Spleen (tissue), 11 donors: ENCODE results near the gene PLCB3. TPM values are rescaled to one million over a fixed set of nuclear protein-coding genes. Genes with fewer than 3 reads are reported as not detected.

ENCODE experiments used
- DNase-seq: peaks from one replicate; pipeline ENCODE4 v3.0.0-alpha.2; 2020
- H3K27ac ChIP-seq, 8 donors: fragments of 200-600 bp; sonication (generic) in 7 of 8; 1 replicate in 4 of 8; 2 replicates in 4 of 8; pipeline versions ENCODE4 v1.5.0 to v1.8.0; 2016 to 2021; ENCODE audit warnings: inconsistent platforms in 4 of 8, mild to moderate bottlenecking in 4 of 8, moderate library complexity in 1 of 8
- H3K27me3 ChIP-seq, 7 donors: fragments of 200-600 bp; sonication (generic) in 6 of 7; replicated peaks in 1 of 7; 1 replicate in 4 of 7; 2 replicates in 3 of 7; pipeline versions ENCODE4 v1.5.0 to v1.8.0; 2016 to 2021; ENCODE audit warnings: inconsistent platforms in 3 of 7, mild to moderate bottlenecking in 1 of 7
- H3K36me3 ChIP-seq, 6 donors: fragments of 200-600 bp; sonication (generic) in 5 of 6; 1 replicate in 4 of 6; 2 replicates in 2 of 6; pipeline versions ENCODE4 v1.5.0 to v1.8.0; 2016 to 2021; ENCODE audit warnings: inconsistent platforms in 2 of 6
- H3K4me1 ChIP-seq, 6 donors: fragments of 200-600 bp; sonication (generic) in 5 of 6; 1 replicate in 3 of 6; 2 replicates in 3 of 6; pipeline versions ENCODE4 v1.5.0 to v1.8.0; 2016 to 2021; ENCODE audit warnings: inconsistent platforms in 3 of 6
- H3K4me3 ChIP-seq, 8 donors: fragments of 200-600 bp; sonication (generic) in 7 of 8; 1 replicate in 4 of 8; 2 replicates in 4 of 8; pipeline versions ENCODE4 v1.5.0 to v1.8.0; 2016 to 2021; ENCODE audit warnings: inconsistent platforms in 4 of 8, mild to moderate bottlenecking in 4 of 8, moderate library complexity in 2 of 8
- H3K9me3 ChIP-seq, 8 donors: fragments of 200-600 bp; sonication (generic) in 7 of 8; 1 replicate in 4 of 8; 2 replicates in 4 of 8; pipeline versions ENCODE4 v1.5.0 to v1.8.0; 2016 to 2021; ENCODE audit warnings: inconsistent platforms in 4 of 8
- CTCF ChIP-seq, 11 experiments: fragments of 200-600 bp in 7 of 11; fragments of 450-650 bp in 4 of 11; sonication (generic) in 4 of 11; IDR thresholded peaks in 8 of 11; conservative IDR thresholded peaks in 3 of 11; 1 replicate in 7 of 11; 2 replicates in 4 of 11; pipeline versions ENCODE4 v1.4.0 to v1.8.0; 2016 to 2021; ENCODE audit warnings: antibody characterized with exemption in 11 of 11, inconsistent platforms in 4 of 11, mild to moderate bottlenecking in 1 of 11
- POLR2A ChIP-seq, 3 donors: fragments of 450-650 bp; IDR thresholded peaks; one replicate each; pipeline ENCODE4 v1.5.1; 2017; ENCODE audit warnings: antibody characterized with exemption in 3 of 3, mild to moderate bottlenecking in 1 of 3
- POLR2AphosphoS5 ChIP-seq, 3 donors: sonication (generic); formaldehyde crosslinking; IDR thresholded peaks; one replicate each; pipeline ENCODE4 v1.5.1; 2017; ENCODE audit warnings: antibody characterized with exemption in 3 of 3
- WGBS, 5 donors: extraction: QIAGEN DNeasy Blood & Tissue Kit in 3 of 5; methylation state at CpG; one replicate each; pipeline versions ENCODE4 v1.1.5 to v1.1.7; 2013 to 2018; 5-methylcytosine and 5-hydroxymethylcytosine counted together
- intact Hi-C: fragments of 100-400 bp; cut with DNase I; formaldehyde crosslinking; loops from one replicate; pipeline ENCODE4 v1.15.0; 2023; ENCODE audit warnings: low total_unique reads
- polyA plus RNA-seq, 3 donors: library from polyadenylated mRNA; stranded (reverse); fragments of 200-250 nt; gene quantifications; one replicate each; pipeline ENCODE4 v1.2.1, GENCODE V29; 2013
- total RNA-seq, 7 donors: library from RNA; depleted of rRNA in 3 of 7; stranded (reverse); fragments of >200 nt in 3 of 7; fragmentation: NEBNext Ultra II Directional in 4 of 7; extraction: Animal tissue kit (Norgen Biotek cat#: 25700) in 4 of 7; gene quantifications; one replicate each; pipeline versions ENCODE4 v1.1.0 to v1.2.1, GENCODE V29; 2016 to 2021
- donor health status: healthy with polysubstance abuse.
- donor health status: DM: no; HTN: no; CAD: no; lungs with moderate emphysema.
- donor health status: DM: no; HTN: no; CAD: no.
- donor health status: Bipolar disorder and iron deficiency.
- donor health status: healthy.
- donor health status: DM: no; HTN: no; CAD: no.
- donor health status: DM: yes; HTN: yes; CAD: no.

Gene PLCB3
- total and polyA plus RNA-seq, 10 donors, result 3.8 to 28.3 (median 21.1) TPM

GRCh38 chr11:64313491-64314145 lies 62.3 kb downstream of the PLCB3 start:
- intact Hi-C loops, result no loop called here
- peak; percentile 82 for DNase-seq
- Histone ChIP-seq H3K27ac (peak overlapping the region in 6 of 8 donors; percentile 38 to 95 (median 66)), H3K27me3 (no peaks in the 10 kb centered on the region), H3K9me3 (no peaks in the 10 kb centered on the region), H3K4me3 (peak overlapping the region in 2 of 8 donors; percentile 9 to 47), H3K4me1 (peaks cover 0 to 63% (median 23%) of the 10 kb centered on the region in 6 donors), H3K36me3 (peaks cover 0 to 75% (median 26%) of the 10 kb centered on the region in 6 donors)
- TF ChIP-seq POLR2AphosphoS5 (IDR thresholded peaks at IDR 0.05) (peak; percentile 49 to 72 (median 60)), CTCF (IDR thresholded peaks at IDR 0.05 in 8 of 11, conservative IDR thresholded peaks at IDR 0.05 in 3 of 11) (no peak), POLR2A (IDR thresholded peaks at IDR 0.05) (no peak)
- WGBS, 5 donors, result 61 to 87% (median 75%) methylated on average over 16 to 18 of the region's 18 CpGs

- Histone ChIP-seq H3K4me1 (peaks cover 4 to 66% (median 30%) of the 10 kb centered on the region in 6 donors), H3K36me3 (peaks cover 0 to 69% (median 26%) of the 10 kb centered on the region in 6 donors), H3K27me3 (no peaks in the 10 kb centered on the region), H3K4me3 (peak overlapping the region in 2 of 8 donors; percentile 9 to 47), H3K27ac (peak overlapping the region in 6 of 8 donors; percentile 38 to 95 (median 66)), H3K9me3 (no peaks in the 10 kb centered on the region)
- TF ChIP-seq POLR2AphosphoS5 (IDR thresholded peaks at IDR 0.05), result peak in 1 of 3 donors; percentile 6
- no peak for TF ChIP-seq POLR2A (IDR thresholded peaks at IDR 0.05)
- TF ChIP-seq CTCF (IDR thresholded peaks at IDR 0.05 in 8 of 11, conservative IDR thresholded peaks at IDR 0.05 in 3 of 11), result no peak
- 81 to 90% (median 87%) methylated on average over 15 to 19 of the region's 19 CpGs for WGBS, 5 donors
- no peak for DNase-seq
- intact Hi-C loops, result no loop called here
Observed at GRCh38 chr11:64314146-64314804, 62.9 kb downstream of the PLCB3 start.

GRCh38 chr11:64314805-64315561 lies 63.7 kb downstream of the PLCB3 start:
- peak overlapping the region in 3 of 8 donors; percentile 65 to 95 (median 81) for H3K27ac ChIP-seq
- H3K9me3 ChIP-seq, result no peaks in the 10 kb centered on the region
- no peak overlapping the region for H3K4me3 ChIP-seq
- intact Hi-C loops, result no loop called here
- peaks cover 0 to 68% (median 26%) of the 10 kb centered on the region in 6 donors for H3K36me3 ChIP-seq
- peaks cover 4 to 66% (median 35%) of the 10 kb centered on the region in 6 donors for H3K4me1 ChIP-seq
- WGBS, 5 donors, result 90 to 95% (median 93%) methylated on average over 14 to 24 of the region's 24 CpGs
- no peaks in the 10 kb centered on the region for H3K27me3 ChIP-seq
- DNase-seq, result no peak
- TF ChIP-seq POLR2A (IDR thresholded peaks at IDR 0.05), result no peak
- TF ChIP-seq CTCF (IDR thresholded peaks at IDR 0.05 in 8 of 11, conservative IDR thresholded peaks at IDR 0.05 in 3 of 11), result no peak
- peak in 1 of 3 donors; percentile 37 for TF ChIP-seq POLR2AphosphoS5 (IDR thresholded peaks at IDR 0.05)
